Vagina (tissue), 2 donors: ENCODE data around the gene DENND2A.

Source experiments
- CTCF ChIP-seq, 3 experiments: fragments of 450-650 bp in 2 of 3; fragments of 200-600 bp in 1 of 3; sonication (generic) in 1 of 3; IDR thresholded peaks; one replicate each; pipeline ENCODE4 v1.5.1; 2017 to 2019; ENCODE audit warnings: antibody characterized with exemption in 3 of 3, mild to moderate bottlenecking in 2 of 3, moderate library complexity in 2 of 3
- POLR2A ChIP-seq, 2 donors: fragments of 450-650 bp; IDR thresholded peaks; one replicate each; pipeline ENCODE4 v1.6.1; 2017; ENCODE audit warnings: antibody characterized with exemption in 2 of 2, mild to moderate bottlenecking in 2 of 2, moderate library complexity in 2 of 2
- POLR2AphosphoS5 ChIP-seq, 2 donors: sonication (generic); formaldehyde crosslinking; IDR thresholded peaks; one replicate each; pipeline ENCODE4 v1.9.0; 2017; ENCODE audit warnings: antibody characterized with exemption in 2 of 2, mild to moderate bottlenecking in 2 of 2, low read depth in 1 of 2; ENCODE audit not compliant: insufficient read depth in 1 of 2

GRCh38 chr7:140485500-140486265 is 154.9 kb downstream of the DENND2A start:
- TF ChIP-seq CTCF (IDR thresholded peaks at IDR 0.05), result no peak
- TF ChIP-seq POLR2A (IDR thresholded peaks at IDR 0.05), result no peak
- TF ChIP-seq POLR2AphosphoS5 (IDR thresholded peaks at IDR 0.05; ENCODE audit: insufficient read depth in 1 of 2, low read depth in 1 of 2), result no peak
